ENCODE results near the gene OR5H2.

DNA sequence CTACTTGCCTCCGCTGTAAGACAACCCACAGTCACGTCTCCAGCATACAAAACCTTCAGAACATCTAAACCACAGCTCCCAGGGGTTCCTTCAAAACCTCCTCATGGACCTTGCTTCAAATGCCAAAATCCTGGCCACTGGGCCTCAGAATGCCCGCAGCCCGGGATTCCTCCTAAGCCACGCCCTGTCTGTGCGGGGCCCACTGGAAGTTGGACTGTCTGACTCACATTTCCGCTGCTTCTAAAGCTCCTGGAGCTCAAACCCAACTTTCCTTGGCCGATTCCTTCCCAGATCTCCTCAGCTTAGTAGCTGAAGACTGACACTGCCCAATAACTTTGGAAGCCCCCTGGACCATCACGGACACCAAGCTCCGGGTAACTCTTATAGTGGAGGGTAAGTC lies 36.2 kb upstream of the OR5H2 start:
- TF ChIP-seq, protein P1, sequence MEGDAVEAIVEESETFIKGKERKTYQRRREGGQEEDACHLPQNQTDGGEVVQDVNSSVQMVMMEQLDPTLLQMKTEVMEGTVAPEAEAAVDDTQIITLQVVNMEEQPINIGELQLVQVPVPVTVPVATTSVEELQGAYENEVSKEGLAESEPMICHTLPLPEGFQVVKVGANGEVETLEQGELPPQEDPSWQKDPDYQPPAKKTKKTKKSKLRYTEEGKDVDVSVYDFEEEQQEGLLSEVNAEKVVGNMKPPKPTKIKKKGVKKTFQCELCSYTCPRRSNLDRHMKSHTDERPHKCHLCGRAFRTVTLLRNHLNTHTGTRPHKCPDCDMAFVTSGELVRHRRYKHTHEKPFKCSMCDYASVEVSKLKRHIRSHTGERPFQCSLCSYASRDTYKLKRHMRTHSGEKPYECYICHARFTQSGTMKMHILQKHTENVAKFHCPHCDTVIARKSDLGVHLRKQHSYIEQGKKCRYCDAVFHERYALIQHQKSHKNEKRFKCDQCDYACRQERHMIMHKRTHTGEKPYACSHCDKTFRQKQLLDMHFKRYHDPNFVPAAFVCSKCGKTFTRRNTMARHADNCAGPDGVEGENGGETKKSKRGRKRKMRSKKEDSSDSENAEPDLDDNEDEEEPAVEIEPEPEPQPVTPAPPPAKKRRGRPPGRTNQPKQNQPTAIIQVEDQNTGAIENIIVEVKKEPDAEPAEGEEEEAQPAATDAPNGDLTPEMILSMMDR (IDR thresholded peaks at IDR 0.05), result no peak
- TF ChIP-seq POLR2AphosphoS5 (IDR thresholded peaks at IDR 0.05) (no peak), POLR2A (IDR thresholded peaks at IDR 0.05) (no peak)

Measured in upper lobe of left lung (tissue), 4 donors.